GM13977 (cell line): ENCODE results near the gene MAML3.

Experiments
- DNase-seq: peaks from one replicate; pipeline ENCODE4 v3.0.0; 2012; ENCODE audit warnings: low spot score
- in situ Hi-C: fragments of 300-500 bp; cut with MboI; formaldehyde crosslinking; loops from one replicate; pipeline ENCODE4 v1.12.0; 2022; ENCODE audit warnings: low sequenced_read_pairs, low pct_unique_long_range_greater_than_20kb, mixed read lengths, inconsistent platforms; ENCODE audit not compliant: unreplicated experiment
- TF ChIP-seq, protein P1 (sequence below): IDR thresholded peaks from 2 replicates; pipeline ENCODE4 v1.5.1; 2012; ENCODE audit warnings: mild to moderate bottlenecking, control low read depth; ENCODE audit not compliant: insufficient read depth; ENCODE audit errors: extremely low read depth, missing control alignments

MAML3 gene

DNA sequence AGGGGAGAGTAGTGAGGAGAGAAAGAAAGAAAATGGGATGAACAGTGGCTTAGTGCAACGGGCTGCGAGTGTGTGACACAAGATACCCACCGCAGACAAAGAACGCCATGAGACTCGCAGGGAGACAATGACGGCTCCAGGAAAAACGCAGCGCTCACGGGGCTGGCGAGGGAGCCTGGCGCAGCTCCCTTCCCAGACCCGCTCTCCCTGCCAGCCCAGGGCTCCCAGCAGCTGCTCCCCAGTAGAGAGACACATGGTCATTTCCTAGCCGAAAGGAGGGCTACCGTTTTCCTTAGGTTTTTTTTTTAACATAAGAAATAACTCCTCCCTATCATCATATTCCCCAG, 149.5 kb downstream of the MAML3 start:
- TF ChIP-seq, protein P1, sequence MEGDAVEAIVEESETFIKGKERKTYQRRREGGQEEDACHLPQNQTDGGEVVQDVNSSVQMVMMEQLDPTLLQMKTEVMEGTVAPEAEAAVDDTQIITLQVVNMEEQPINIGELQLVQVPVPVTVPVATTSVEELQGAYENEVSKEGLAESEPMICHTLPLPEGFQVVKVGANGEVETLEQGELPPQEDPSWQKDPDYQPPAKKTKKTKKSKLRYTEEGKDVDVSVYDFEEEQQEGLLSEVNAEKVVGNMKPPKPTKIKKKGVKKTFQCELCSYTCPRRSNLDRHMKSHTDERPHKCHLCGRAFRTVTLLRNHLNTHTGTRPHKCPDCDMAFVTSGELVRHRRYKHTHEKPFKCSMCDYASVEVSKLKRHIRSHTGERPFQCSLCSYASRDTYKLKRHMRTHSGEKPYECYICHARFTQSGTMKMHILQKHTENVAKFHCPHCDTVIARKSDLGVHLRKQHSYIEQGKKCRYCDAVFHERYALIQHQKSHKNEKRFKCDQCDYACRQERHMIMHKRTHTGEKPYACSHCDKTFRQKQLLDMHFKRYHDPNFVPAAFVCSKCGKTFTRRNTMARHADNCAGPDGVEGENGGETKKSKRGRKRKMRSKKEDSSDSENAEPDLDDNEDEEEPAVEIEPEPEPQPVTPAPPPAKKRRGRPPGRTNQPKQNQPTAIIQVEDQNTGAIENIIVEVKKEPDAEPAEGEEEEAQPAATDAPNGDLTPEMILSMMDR = no peak
- in situ Hi-C loops = no loop called here
- no peak for DNase-seq

DNA sequence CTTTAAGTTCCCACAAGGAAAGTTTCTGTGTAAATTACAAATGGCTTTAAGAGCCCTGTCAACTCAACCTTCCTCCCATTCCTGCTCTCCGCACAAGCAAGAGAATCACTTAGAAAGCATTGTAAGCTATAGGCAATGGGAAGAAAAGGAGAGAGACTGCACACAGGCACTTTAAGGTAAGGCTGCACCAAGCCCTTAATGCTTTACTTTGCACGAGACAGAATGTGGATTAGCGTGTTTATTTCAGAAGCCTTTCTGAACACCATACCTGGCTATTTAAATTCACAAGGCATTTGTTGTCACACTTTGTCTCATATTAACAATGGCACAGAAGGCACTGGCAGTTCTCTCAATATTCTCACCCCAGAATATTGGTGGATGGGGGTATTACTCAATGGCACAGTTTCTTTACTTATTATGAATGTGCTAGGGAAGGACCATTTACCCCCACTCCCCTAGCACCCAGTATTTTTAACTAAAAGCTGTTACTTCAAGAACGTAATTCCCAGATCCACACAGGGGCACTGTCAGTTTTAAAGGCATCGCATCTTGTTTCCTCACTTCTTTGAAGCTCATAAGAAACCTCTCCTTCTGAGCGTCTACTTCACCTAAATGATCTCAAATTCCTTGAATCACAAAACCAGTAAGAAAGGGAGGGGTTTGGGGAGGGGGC, 150.0 kb downstream of the MAML3 start:
- in situ Hi-C loops = no loop called here
- TF ChIP-seq, protein P1 = no peak
- no peak for DNase-seq

DNA sequence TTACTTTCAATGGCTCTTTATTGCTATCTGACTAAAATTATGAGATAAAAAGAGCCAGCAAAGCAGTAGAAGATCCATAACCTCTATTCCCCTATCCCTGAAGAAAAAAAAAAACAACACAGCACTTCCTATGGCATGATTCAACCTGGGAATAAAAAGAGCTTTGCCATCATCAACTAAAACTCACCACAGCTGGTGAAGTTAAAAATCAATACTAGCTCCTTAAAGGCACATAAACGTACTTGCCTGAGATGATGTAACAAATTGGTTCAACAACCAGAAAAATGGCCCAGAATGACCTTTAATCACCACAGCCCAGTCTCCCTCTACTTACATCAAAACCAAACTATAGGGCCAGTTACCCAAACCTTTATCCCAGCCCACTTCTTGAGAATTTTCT, 153.8 kb downstream of the MAML3 start:
- DNase-seq = no peak
- TF ChIP-seq, protein P1 = no peak
- in situ Hi-C loops = no loop called here

DNA sequence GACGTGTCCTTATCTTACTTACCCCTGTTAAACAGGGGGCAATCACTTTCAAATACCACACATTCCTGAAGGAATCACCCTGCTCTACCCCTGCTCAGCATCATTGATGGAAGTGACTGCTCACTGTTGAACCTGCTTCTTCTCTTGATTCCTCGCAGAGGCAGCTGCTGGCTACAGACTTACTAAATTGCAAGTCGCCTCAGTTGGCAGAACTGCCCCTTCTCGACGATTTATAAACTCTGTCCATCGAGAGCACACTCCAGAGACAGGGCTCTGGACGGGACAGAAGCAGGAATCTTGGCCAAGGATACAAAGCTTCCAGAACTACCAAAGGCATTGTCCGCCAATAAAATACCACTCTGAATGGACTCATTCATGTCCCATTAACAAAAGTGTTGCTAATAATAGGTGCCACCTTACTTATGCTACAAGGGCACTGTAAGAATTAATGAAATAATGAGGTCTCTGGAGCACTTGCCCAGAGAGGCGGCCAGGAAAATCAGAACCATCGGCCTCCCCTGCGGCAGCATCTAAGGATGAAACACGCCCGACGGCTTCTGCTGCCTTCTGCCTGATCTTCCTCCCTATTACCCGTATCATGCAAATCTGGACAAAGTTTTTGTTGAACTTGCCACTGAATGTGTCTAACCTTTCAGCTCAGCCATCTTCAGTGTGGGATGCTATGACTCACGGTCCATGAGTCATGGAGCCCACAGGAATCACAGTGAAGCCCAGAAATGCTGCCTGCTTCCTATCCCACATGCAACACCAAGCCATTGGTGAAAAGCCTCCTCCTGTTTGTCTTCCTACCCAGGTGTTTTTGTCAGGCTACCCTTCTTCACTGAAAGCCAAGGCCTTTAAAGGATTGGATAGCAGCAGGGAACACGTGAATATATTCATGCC, 164.9 kb downstream of the MAML3 start:
- DNase-seq = no peak
- in situ Hi-C loops = no loop called here
- TF ChIP-seq, protein P1 = no peak

DNA sequence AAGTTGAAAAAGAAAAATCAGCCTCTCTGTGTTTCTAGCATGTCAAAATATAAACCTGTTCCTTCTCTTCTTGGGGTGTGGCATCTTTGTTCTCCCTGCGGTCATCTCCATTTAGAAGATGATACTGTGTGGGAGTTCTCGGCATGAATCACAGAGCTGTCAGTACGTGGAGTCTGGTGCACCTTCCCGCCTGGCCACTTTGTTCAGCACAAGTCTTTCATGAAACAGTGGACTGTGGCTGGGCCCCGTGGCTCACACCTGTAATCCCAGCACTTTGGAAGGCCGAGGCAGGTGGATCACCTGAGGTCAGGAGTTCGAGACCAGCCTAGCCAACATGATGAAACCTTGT, 166.5 kb downstream of the MAML3 start:
- in situ Hi-C loops = no loop called here
- TF ChIP-seq, protein P1 = no peak
- DNase-seq = no peak

DNA sequence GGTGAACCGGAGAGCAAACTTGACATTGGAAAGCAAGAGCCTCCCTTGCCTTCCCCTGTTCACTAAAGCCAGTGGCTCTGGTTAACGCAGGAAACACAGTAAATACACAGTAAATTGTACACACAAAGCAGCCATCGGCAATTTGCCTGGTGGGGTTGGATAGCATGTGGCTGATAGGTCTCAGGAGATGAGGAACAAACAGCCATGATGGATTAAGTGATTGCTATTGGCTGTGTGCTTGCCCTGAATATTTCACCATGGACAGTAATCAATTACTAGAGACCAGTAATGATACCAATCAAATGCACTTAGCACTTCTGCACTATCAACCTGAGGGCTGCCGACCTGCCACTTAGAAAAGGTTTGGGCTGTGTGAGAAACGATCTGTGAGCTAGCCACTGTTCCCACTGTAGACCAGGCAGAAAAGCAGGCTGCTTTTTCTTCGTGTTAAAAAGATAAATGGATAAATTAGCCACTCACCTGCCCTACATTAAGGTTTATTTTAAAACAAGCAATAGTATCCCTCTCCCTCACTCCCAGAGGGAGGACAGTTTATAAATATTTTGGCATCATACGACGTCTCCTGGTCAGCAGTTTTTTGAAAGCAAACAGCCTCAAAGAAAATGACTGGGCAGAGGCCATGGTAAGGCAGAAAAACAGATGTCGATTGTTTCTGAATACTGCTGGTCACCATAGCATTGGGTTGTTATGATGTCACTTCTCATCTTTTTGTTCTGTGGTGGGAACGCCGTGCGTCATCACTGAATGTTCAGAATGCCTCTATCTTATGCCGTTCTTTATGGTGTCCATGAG, 167.1 kb downstream of the MAML3 start:
- in situ Hi-C loops = no loop called here
- no peak for DNase-seq
- TF ChIP-seq, protein P1 = no peak
